Kidney (tissue), 14 donors: ENCODE measurements around the gene NSD1. TPM values are rescaled to one million over a fixed set of nuclear protein-coding genes. Genes with fewer than 3 reads are reported as not detected.
"Not testable (repeated sequence)": the region's sequence is repeated elsewhere in the genome, so short reads cannot be mapped to it uniquely, and the experiment has no call there.

Experiments
- DNase-seq, 5 donors: peaks; one replicate each; pipeline ENCODE4 v3.0.0-alpha.2; 2013 to 2020
- FAIRE-seq: peaks from 2 replicates; lab custom pipeline; 2012; peaks lifted over from hg19 to GRCh38; lab: Jason Lieb, UNC
- H3K27ac ChIP-seq, 2 donors: one replicate each; pipeline ENCODE4 v1.7.0; 2013; ENCODE audit warnings: low read depth in 2 of 2, low read length in 2 of 2, inconsistent platforms in 1 of 2
- H3K27me3 ChIP-seq: one replicate; pipeline ENCODE4 v1.7.1; 2013; ENCODE audit warnings: low read length, inconsistent platforms; ENCODE audit not compliant: control insufficient read depth, insufficient read depth
- H3K36me3 ChIP-seq, 3 donors: one replicate each; pipeline versions ENCODE4 v1.7.0 to v1.7.1; 2013; ENCODE audit warnings: low read length in 3 of 3, control low read depth in 1 of 3, inconsistent platforms in 1 of 3; ENCODE audit not compliant: insufficient read depth in 3 of 3, control insufficient read depth in 2 of 3
- H3K4me1 ChIP-seq, 3 donors: one replicate each; pipeline versions ENCODE4 v1.7.0 to v1.7.1; 2013; ENCODE audit warnings: low read length in 3 of 3, inconsistent platforms in 1 of 3, low read depth in 1 of 3; ENCODE audit not compliant: control insufficient read depth in 2 of 3, insufficient read depth in 2 of 3
- H3K4me3 ChIP-seq, 3 donors: one replicate each; pipeline versions ENCODE4 v1.7.0 to v1.8.1; 2013; ENCODE audit warnings: low read length in 3 of 3, control low read depth in 1 of 3, inconsistent platforms in 1 of 3
- H3K9ac ChIP-seq, 3 donors: one replicate each; pipeline versions ENCODE4 v1.7.0 to v1.7.1; 2013; ENCODE audit warnings: low read length in 3 of 3, control low read depth in 1 of 3, inconsistent platforms in 1 of 3
- H3K9me3 ChIP-seq, 3 donors: one replicate each; pipeline versions ENCODE4 v1.7.0 to v1.7.1; 2013; ENCODE audit warnings: low read length in 3 of 3, control low read depth in 1 of 3, inconsistent platforms in 1 of 3; ENCODE audit not compliant: control insufficient read depth in 2 of 3, insufficient read depth in 1 of 3
- intact Hi-C: fragments of 100-400 bp; cut with DNase I; formaldehyde crosslinking; loops from one replicate; pipeline ENCODE4 v1.11.1; 2022
- polyA plus RNA-seq: library from polyadenylated mRNA; stranded (reverse); fragments of 350-450 nt; fragmentation: Illumina TruSeq; extraction: RNeasy Lipid Tissue Mini Kit (QIAGEN cat#74804); gene quantifications from one replicate; pipeline ENCODE4 v1.2.3, GENCODE V29; 2014; ENCODE audit warnings: low read depth, low replicate concordance; ENCODE audit not compliant: insufficient read depth
- total RNA-seq: library from RNA; stranded (reverse); fragmentation: NEBNext Ultra II Directional; extraction: Animal tissue kit (Norgen Biotek cat#: 25700); gene quantifications from one replicate; pipeline ENCODE4 v1.2.1, GENCODE V29; 2021
- TF ChIP-seq, protein P1 (sequence below): IDR thresholded peaks from 3 replicates; pipeline ENCODE4 v1.5.1; 2012; ENCODE audit warnings: mild to moderate bottlenecking, moderate library complexity, borderline replicate concordance; ENCODE audit not compliant: insufficient read depth; ENCODE audit errors: extremely low read depth
- donor health status: control.
- donor health status: control.
- donor health status: control.
- donor health status: control.
- donor health status: control.
- donor health status: DM: yes; HTN: yes; CAD: no.
- donor health status: Normal renal cell carcinoma (clear cell type).

Gene NSD1
- total and polyA plus RNA-seq, 2 donors from 2014 or later = 6.0 to 99.1 TPM

DNA sequence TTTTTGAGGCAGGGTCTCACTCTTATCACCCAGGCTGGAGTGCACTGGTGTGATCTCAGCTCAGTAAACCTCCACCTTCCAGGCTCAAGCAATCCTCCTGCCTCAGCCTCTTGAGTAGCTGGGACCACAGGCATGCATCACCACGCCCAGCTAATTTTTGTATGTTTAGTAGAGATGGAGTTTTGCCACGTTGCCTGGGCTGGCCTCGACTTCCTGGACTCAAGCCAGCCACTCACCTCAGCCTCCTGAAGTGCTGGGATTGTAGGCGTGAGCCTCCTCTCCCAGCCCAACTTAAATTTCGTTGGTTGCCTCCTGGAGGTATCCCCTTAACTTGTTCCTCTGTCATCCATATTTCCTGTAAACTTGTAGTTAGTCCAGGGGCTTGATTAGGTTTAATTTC, 122.7 kb downstream of the NSD1 start:
- peaks cover 10 to 26% (median 17%) of the 10 kb centered on the region in 3 donors for H3K36me3 ChIP-seq
- no peak for FAIRE-seq

DNA sequence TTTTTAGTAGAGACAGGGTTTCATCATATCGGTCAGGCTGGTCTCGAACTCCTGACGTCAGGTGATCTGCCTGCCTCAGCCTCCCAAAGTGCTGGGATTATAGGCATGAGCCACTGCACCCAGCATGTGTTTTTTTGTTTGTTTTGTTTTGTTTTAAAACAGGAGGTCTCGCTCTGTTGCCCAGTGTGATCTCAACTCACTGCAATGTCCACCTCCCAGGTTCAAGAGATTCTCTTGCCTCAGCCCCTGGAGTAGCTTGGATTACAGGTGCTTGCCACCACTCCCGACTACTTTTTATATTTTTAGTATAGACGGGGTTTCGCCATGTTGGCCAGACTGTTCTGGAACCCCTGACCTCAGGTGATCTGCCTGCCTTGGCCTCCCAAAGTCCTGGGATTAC, 125.1 kb downstream of the NSD1 start:
- H3K4me1 ChIP-seq, H3K27ac ChIP-seq, DNase-seq, H3K9ac ChIP-seq, H3K36me3 ChIP-seq, intact Hi-C loops, FAIRE-seq, H3K27me3 ChIP-seq, H3K9me3 ChIP-seq, H3K4me3 ChIP-seq: not testable (repeated sequence)

More for the DNA sequence above, 122.7 kb downstream of the NSD1 start:
- Histone ChIP-seq H3K4me1 (no peaks in the 10 kb centered on the region), H3K27ac (no peak overlapping the region), H3K9me3 (no peaks in the 10 kb centered on the region), H3K27me3 (no peaks in the 10 kb centered on the region), H3K4me3 (no peak overlapping the region), H3K9ac (no peak overlapping the region)
- no peak for DNase-seq
- TF ChIP-seq, protein P1, sequence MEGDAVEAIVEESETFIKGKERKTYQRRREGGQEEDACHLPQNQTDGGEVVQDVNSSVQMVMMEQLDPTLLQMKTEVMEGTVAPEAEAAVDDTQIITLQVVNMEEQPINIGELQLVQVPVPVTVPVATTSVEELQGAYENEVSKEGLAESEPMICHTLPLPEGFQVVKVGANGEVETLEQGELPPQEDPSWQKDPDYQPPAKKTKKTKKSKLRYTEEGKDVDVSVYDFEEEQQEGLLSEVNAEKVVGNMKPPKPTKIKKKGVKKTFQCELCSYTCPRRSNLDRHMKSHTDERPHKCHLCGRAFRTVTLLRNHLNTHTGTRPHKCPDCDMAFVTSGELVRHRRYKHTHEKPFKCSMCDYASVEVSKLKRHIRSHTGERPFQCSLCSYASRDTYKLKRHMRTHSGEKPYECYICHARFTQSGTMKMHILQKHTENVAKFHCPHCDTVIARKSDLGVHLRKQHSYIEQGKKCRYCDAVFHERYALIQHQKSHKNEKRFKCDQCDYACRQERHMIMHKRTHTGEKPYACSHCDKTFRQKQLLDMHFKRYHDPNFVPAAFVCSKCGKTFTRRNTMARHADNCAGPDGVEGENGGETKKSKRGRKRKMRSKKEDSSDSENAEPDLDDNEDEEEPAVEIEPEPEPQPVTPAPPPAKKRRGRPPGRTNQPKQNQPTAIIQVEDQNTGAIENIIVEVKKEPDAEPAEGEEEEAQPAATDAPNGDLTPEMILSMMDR = no peak
- intact Hi-C loops = no loop called here

DNA sequence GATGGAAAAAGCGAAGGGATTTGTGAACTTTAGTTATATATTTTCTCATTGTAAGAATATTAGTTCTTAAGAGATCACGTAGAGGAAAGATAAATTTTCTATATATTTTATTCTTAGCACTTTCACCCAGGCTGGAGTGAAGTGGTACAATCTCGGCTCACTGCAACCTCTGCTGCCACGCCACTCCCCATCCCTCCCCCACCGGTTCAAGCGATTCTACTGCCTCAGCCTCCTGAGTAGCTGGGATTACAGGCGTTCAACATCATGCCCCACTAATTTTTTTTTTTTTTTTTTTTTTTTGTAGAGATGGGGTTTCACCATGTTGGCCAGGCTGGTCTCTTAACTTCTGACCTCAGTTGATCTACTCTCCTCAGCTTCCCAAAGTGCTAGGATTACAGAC, 127.4 kb downstream of the NSD1 start:
- H3K9me3 ChIP-seq = no peaks in the 10 kb centered on the region

DNA sequence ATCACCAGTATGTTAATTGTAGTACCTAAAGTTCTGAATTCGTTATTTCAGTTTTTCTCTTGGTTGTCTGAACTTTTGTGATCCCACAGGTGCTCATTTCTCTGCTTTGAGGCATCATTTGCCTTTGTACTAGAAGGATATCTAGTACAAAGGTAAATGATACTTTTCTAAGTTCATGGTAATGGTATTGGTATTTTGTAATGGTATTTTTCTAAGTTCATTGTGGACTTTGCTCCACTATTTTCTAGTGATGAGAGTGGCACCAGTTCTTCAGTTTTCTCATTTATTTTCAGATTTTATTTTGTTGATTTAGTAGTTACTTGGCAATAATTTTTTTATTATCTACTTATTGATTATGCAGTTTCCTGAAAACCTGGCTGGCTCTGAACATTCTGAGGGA, 127.9 kb downstream of the NSD1 start:
- H3K9ac ChIP-seq = no peak overlapping the region
- no peaks in the 10 kb centered on the region for H3K27me3 ChIP-seq
- H3K9me3 ChIP-seq = no peaks in the 10 kb centered on the region
- no peaks in the 10 kb centered on the region for H3K4me1 ChIP-seq
- FAIRE-seq (no peak), DNase-seq (no peak)
- H3K27ac ChIP-seq = no peak overlapping the region
- TF ChIP-seq, protein P1 = no peak
- peaks cover 5 to 14% (median 13%) of the 10 kb centered on the region in 3 donors for H3K36me3 ChIP-seq
- intact Hi-C loops = no loop called here
- no peak overlapping the region for H3K4me3 ChIP-seq

More for the DNA sequence above, 127.4 kb downstream of the NSD1 start:
- peaks cover 5 to 11% (median 8%) of the 10 kb centered on the region in 3 donors for H3K36me3 ChIP-seq
- H3K9ac ChIP-seq = no peak overlapping the region
- FAIRE-seq (no peak), DNase-seq (peak in 1 of 5 donors; percentile 8)
- no peak overlapping the region for H3K4me3 ChIP-seq
- no peaks in the 10 kb centered on the region for H3K4me1 ChIP-seq
- H3K27me3 ChIP-seq = no peaks in the 10 kb centered on the region
- intact Hi-C loops = no loop called here
- H3K27ac ChIP-seq = no peak overlapping the region
- TF ChIP-seq, protein P1 = no peak
